Gastrocnemius medialis (tissue), 4 donors: ENCODE data around the gene ATF2. TPM values are rescaled to one million over a fixed set of nuclear protein-coding genes. Genes with fewer than 3 reads are reported as not detected.

Experiments used
- ATAC-seq, 2 donors: fragments of 150-250 bp; one replicate each; pipeline ENCODE4 v1.9.1; 2016
- DNase-seq, 2 donors: peaks; one replicate each; pipeline ENCODE4 v3.0.0-alpha.2; 2019
- H3K27ac ChIP-seq, 4 donors: fragments of 200-600 bp; sonication (generic); 1 replicate in 1 of 4; 2 replicates in 3 of 4; pipeline ENCODE4 v1.5.1; 2016 to 2018; ENCODE audit warnings: mild to moderate bottlenecking in 2 of 4, moderate library complexity in 1 of 4
- H3K27me3 ChIP-seq, 3 donors: fragments of 200-600 bp; sonication (generic) in 2 of 3; 1 replicate in 1 of 3; 2 replicates in 2 of 3; pipeline versions ENCODE4 v1.5.1 to v1.6.0; 2016 to 2019; ENCODE audit warnings: mild to moderate bottlenecking in 1 of 3, moderate library complexity in 1 of 3
- H3K36me3 ChIP-seq, 2 donors: fragments of 200-600 bp; sonication (generic) in 1 of 2; one replicate each; pipeline ENCODE4 v1.5.1; 2017 to 2018
- H3K4me1 ChIP-seq, 2 donors: fragments of 200-600 bp; sonication (generic) in 1 of 2; one replicate each; pipeline ENCODE4 v1.5.1; 2016 to 2017; ENCODE audit warnings: mild to moderate bottlenecking in 2 of 2
- H3K4me3 ChIP-seq, 4 donors: fragments of 200-600 bp; sonication (generic) in 3 of 4; 1 replicate in 1 of 4; 2 replicates in 3 of 4; pipeline ENCODE4 v1.5.1; 2016 to 2019; ENCODE audit warnings: mild to moderate bottlenecking in 2 of 4
- H3K9me3 ChIP-seq, 3 donors: fragments of 200-600 bp; sonication (generic) in 2 of 3; 1 replicate in 1 of 3; 2 replicates in 2 of 3; pipeline ENCODE4 v1.5.1; 2016 to 2019
- CTCF ChIP-seq, 5 experiments: fragments of 450-650 bp in 3 of 5; fragments of 200-600 bp in 2 of 5; sonication (generic) in 2 of 5; IDR thresholded peaks in 4 of 5; conservative IDR thresholded peaks in 1 of 5; 1 replicate in 4 of 5; 2 replicates in 1 of 5; pipeline ENCODE4 v1.5.1; 2016 to 2019; ENCODE audit warnings: antibody characterized with exemption in 5 of 5, mild to moderate bottlenecking in 3 of 5, moderate library complexity in 3 of 5
- POLR2A ChIP-seq, 2 donors: fragments of 450-650 bp; IDR thresholded peaks; one replicate each; pipeline ENCODE4 v1.6.1; 2017; ENCODE audit warnings: antibody characterized with exemption in 2 of 2, mild to moderate bottlenecking in 2 of 2, moderate library complexity in 2 of 2
- in situ Hi-C, 4 donors: fragments of 200-750 bp; cut with MboI; loops; one replicate each; pipeline versions ENCODE4 v1.15.0 to v1.8.0; 2017; ENCODE audit warnings: low sequenced_read_pairs in 4 of 4
- intact Hi-C: fragments of 100-400 bp; cut with DNase I; formaldehyde crosslinking; loops from one replicate; pipeline ENCODE4 v1.15.1; 2023; ENCODE audit warnings: low total_unique reads
- total RNA-seq, 4 donors: library from RNA; depleted of rRNA; stranded (reverse); fragments of >200 nt; gene quantifications; one replicate each; pipeline versions ENCODE4 v1.1.0 to v1.2.3, GENCODE V29; 2016

ATF2 gene
- total RNA-seq, 4 donors from 2014 or later, result 19.5 to 28.1 (median 20.9) TPM

DNA sequence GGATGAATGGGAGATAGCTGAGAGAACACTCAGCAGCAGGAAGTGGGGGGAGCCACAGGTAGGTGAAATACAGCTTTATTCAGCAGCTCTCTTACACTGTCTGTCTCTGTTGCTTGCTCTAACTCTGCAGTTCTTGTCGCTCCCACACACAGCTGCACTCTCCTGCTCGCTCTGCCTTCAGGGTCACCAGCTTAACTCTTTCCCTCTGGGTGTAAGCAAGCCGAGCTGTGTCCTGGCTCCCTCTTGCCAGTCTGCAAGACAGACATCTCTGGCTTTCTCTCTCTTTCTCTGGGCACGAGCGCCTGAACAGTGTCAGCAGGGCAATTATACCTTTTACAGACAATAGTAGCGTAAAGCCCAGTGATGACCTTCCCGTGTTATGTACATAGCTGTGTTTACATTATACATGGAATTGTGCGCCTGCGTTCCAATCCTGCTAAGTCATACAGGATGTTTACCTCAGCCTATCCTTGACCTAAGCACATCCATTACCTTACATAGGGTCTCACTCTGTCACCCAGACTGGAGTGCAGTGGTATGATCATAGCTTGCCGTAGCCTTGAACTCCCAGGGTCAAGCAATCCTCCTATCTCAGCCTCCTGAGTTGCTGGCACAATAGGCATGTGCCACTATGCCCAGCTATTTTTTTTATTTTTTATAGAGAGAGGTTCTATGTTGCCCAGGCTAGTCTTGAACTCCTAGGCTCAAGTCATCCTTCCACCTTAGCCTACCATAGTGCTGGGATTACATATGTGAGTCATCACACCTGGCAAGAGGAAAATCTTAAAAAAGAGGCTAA, 105.0 kb downstream of the ATF2 start:
- DNase-seq, result no peak
- H3K36me3 ChIP-seq, result no peaks in the 10 kb centered on the region
- H3K4me1 ChIP-seq, result no peaks in the 10 kb centered on the region
- H3K27me3 ChIP-seq, result no peaks in the 10 kb centered on the region
- H3K27ac ChIP-seq, result no peak overlapping the region
- H3K4me3 ChIP-seq, result no peak overlapping the region
- no peak for ATAC-seq
- intact Hi-C loops (no loop called here), in situ Hi-C loops (no loop called here)
- TF ChIP-seq POLR2A (IDR thresholded peaks at IDR 0.05) (no peak), CTCF (IDR thresholded peaks at IDR 0.05 in 4 of 5, conservative IDR thresholded peaks at IDR 0.05 in 1 of 5) (no peak)
- H3K9me3 ChIP-seq, result no peaks in the 10 kb centered on the region

DNA sequence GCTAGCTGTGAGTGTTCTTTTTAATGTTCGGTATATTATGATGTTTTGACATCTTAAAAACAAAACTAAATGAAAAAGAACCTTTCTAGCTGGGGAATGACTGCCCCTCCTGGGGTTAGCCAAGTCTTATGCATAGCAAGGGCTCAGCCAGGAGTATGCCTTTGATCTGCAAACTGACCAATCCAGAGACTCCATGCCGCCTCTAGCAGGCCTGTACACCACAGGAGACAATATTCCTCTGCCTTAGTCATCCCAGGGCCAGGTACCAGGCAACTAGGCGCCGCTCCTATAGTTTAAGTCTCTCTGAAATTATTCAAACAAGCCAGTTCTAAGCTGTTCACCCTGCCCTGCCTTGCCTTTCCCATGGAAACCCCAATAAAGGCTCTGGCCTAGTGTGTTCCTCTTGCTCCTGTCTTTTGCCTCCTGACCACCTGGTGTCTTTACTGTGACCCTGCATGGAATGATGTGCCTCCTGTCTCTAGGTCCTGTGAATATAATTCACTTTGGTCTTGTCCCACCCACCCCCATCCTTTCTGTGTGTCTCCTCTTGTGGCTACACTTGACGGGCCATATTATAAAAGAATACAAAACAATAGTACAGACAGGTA, 110.8 kb downstream of the ATF2 start:
- no peak for DNase-seq
- in situ Hi-C loops, result no loop called here
- intact Hi-C loops, result no loop called here

DNA sequence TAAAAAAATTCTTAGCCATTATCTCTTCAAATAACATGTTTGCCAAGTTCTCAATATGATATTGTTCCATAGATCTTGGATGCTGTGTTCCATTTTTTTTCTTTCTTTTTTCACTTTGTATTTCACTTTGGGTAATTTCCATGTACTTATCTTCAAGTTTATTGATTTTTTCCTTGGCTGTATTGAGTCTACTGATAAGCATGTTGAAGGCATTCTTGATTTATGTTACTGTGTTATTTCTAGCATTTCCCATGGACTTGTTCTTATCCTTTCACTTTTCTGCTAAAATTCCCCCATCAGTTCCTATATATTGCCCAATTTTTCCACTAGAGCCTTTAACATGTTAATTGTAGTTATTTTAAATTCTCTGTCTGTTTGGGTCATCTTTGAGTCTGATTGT, 112.0 kb downstream of the ATF2 start:
- H3K4me1 ChIP-seq, result no peaks in the 10 kb centered on the region
- H3K9me3 ChIP-seq, result no peaks in the 10 kb centered on the region
- no peaks in the 10 kb centered on the region for H3K36me3 ChIP-seq
- no peaks in the 10 kb centered on the region for H3K27me3 ChIP-seq
- no peak overlapping the region for H3K4me3 ChIP-seq
- in situ Hi-C loops, result no loop called here
- DNase-seq (no peak), ATAC-seq (no peak)
- TF ChIP-seq POLR2A (IDR thresholded peaks at IDR 0.05), result no peak
- TF ChIP-seq CTCF (IDR thresholded peaks at IDR 0.05 in 4 of 5, conservative IDR thresholded peaks at IDR 0.05 in 1 of 5), result no peak
- intact Hi-C loops, result no loop called here
- no peak overlapping the region for H3K27ac ChIP-seq

More for the DNA sequence above, 110.8 kb downstream of the ATF2 start:
- no peak overlapping the region for H3K27ac ChIP-seq
- H3K27me3 ChIP-seq, result no peaks in the 10 kb centered on the region
- no peak overlapping the region for H3K4me3 ChIP-seq
- ATAC-seq, result no peak
- no peaks in the 10 kb centered on the region for H3K4me1 ChIP-seq
- no peak for TF ChIP-seq CTCF (IDR thresholded peaks at IDR 0.05 in 4 of 5, conservative IDR thresholded peaks at IDR 0.05 in 1 of 5)
- TF ChIP-seq POLR2A (IDR thresholded peaks at IDR 0.05), result no peak
- H3K36me3 ChIP-seq, result no peaks in the 10 kb centered on the region
- H3K9me3 ChIP-seq, result no peaks in the 10 kb centered on the region

DNA sequence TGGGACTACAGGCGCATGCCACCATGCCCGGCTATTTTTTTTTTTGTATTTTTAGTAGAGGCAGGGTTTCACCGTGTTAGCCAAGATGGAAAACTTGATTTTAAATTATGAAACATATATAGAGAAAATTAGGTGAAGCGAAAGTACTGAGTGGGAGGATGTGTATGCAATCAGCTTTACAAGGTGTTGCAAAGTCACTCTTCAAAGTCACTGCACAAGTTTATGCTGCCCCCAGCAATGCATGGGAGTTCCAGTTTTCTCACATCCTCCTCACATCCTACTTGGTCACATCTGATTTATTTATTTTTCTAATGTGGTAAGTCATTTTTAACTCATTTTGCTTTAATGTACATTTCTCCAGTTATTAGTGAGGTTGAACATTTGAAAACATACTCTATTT, 113.7 kb downstream of the ATF2 start:
- in situ Hi-C loops (no loop called here), intact Hi-C loops (no loop called here)
- ATAC-seq (no peak), DNase-seq (no peak)
- TF ChIP-seq POLR2A (IDR thresholded peaks at IDR 0.05) (no peak), CTCF (IDR thresholded peaks at IDR 0.05 in 4 of 5, conservative IDR thresholded peaks at IDR 0.05 in 1 of 5) (no peak)
- Histone ChIP-seq H3K27ac (no peak overlapping the region), H3K9me3 (no peaks in the 10 kb centered on the region), H3K36me3 (no peaks in the 10 kb centered on the region), H3K4me3 (no peak overlapping the region), H3K27me3 (no peaks in the 10 kb centered on the region), H3K4me1 (no peaks in the 10 kb centered on the region)
